WTC11 (cell line): Measurements from ENCODE around the gene DAAM2. TPM values are rescaled to one million over a fixed set of nuclear protein-coding genes. Genes with fewer than 3 reads are reported as not detected.

ENCODE experiments used
- ATAC-seq: fragments of 200-7000 bp; cut with Tn5 transposase; 2 replicates; pipeline ENCODE4 v1.10.0; 2021; ENCODE audit warnings: mild to moderate bottlenecking, moderate library complexity
- CTCF ChIA-PET: fragments of 300-600 bp; sonication (Branson Sonifier 250); formaldehyde crosslinking; loops from one replicate; lab custom pipeline; 2021; ENCODE audit warnings: antibody characterized with exemption; lab: Charles Lee
- POLR2A ChIA-PET: fragments of 350-600 bp; sonication (Branson Sonifier 250); formaldehyde crosslinking; loops from one replicate; lab custom pipeline; 2021; ENCODE audit warnings: antibody characterized with exemption; lab: Charles Lee
- DNase-seq: peaks from one replicate; pipeline ENCODE4 v3.0.0; 2021; ENCODE audit warnings: low spot score
- H3K27ac Mint-ChIP-seq: 2 replicates; pipeline ENCODE4 v1.8.0; 2021; ENCODE audit warnings: mixed read lengths
- H3K27me3 Mint-ChIP-seq: 2 replicates; pipeline ENCODE4 v1.8.0; 2021; ENCODE audit warnings: low read depth, mild to moderate bottlenecking, moderate library complexity, mixed read lengths
- H3K36me3 Mint-ChIP-seq: 2 replicates; pipeline ENCODE4 v1.8.0; 2021; ENCODE audit warnings: mixed read lengths
- H3K4me1 Mint-ChIP-seq: 2 replicates; pipeline ENCODE4 v1.8.0; 2022; ENCODE audit warnings: mixed read lengths
- H3K4me3 Mint-ChIP-seq: 2 replicates; pipeline ENCODE4 v1.8.0; 2021; ENCODE audit warnings: mild to moderate bottlenecking, moderate library complexity, mixed read lengths
- H3K9me3 Mint-ChIP-seq: 2 replicates; pipeline ENCODE4 v1.8.0; 2021; ENCODE audit warnings: mixed read lengths
- AR ChIP-seq: fragments of 250-450 bp; sonication (Bioruptor Pico); IDR thresholded peaks from 2 replicates; pipeline ENCODE4 v1.9.0; 2021; ENCODE audit warnings: mild to moderate bottlenecking
- CREB1 ChIP-seq: sonication (generic); formaldehyde crosslinking; IDR thresholded peaks from 2 replicates; pipeline ENCODE4 v1.8.0; 2023; ENCODE audit warnings: mild to moderate bottlenecking, missing genetic modification reagents
- CREM ChIP-seq: sonication (generic); formaldehyde crosslinking; IDR thresholded peaks from 2 replicates; pipeline ENCODE4 v1.8.1; 2022; ENCODE audit warnings: mild to moderate bottlenecking, missing genetic modification reagents, moderate library complexity
- FOXP4 ChIP-seq: sonication (generic); formaldehyde crosslinking; IDR thresholded peaks from 2 replicates; pipeline ENCODE4 v1.8.0; 2022; ENCODE audit warnings: mild to moderate bottlenecking, missing genetic modification reagents
- GABPB1 ChIP-seq: sonication (generic); formaldehyde crosslinking; IDR thresholded peaks from 2 replicates; pipeline ENCODE4 v1.8.1; 2023; ENCODE audit warnings: mild to moderate bottlenecking, missing genetic modification reagents
- IRF2 ChIP-seq: sonication (generic); formaldehyde crosslinking; IDR thresholded peaks from 2 replicates; pipeline ENCODE4 v1.8.0; 2022; ENCODE audit warnings: low read depth, missing genetic modification reagents, borderline replicate concordance
- JAZF1 ChIP-seq: fragments of 250-450 bp; sonication (Bioruptor Pico); IDR thresholded peaks from 2 replicates; pipeline ENCODE4 v1.9.0; 2021; ENCODE audit warnings: moderate library complexity, mild to moderate bottlenecking, inconsistent platforms
- MXD4 ChIP-seq: fragments of 250-450 bp; sonication (Bioruptor Pico); IDR thresholded peaks from 2 replicates; pipeline ENCODE4 v1.8.0; 2021; ENCODE audit warnings: mild to moderate bottlenecking, moderate library complexity, borderline replicate concordance
- NFE2L1 ChIP-seq: sonication (generic); formaldehyde crosslinking; IDR thresholded peaks from 2 replicates; pipeline ENCODE4 v1.8.1; 2023; ENCODE audit warnings: missing genetic modification reagents
- PRRX2 ChIP-seq: fragments of 250-450 bp; sonication (Bioruptor Pico); IDR thresholded peaks from 2 replicates; pipeline ENCODE4 v1.8.0; 2021; ENCODE audit warnings: mild to moderate bottlenecking
- RORB ChIP-seq: fragments of 250-450 bp; sonication (Bioruptor Pico); IDR thresholded peaks from 2 replicates; pipeline ENCODE4 v1.9.0; 2021; ENCODE audit warnings: mild to moderate bottlenecking
- STAT6 ChIP-seq: sonication (generic); formaldehyde crosslinking; conservative IDR thresholded peaks from 2 replicates; pipeline ENCODE4 v1.8.1; 2023; ENCODE audit warnings: mild to moderate bottlenecking, low read depth, missing genetic modification reagents, moderate library complexity
- USF1 ChIP-seq: sonication (generic); formaldehyde crosslinking; IDR thresholded peaks from 2 replicates; pipeline ENCODE4 v1.8.0; 2022; ENCODE audit warnings: mild to moderate bottlenecking, missing genetic modification reagents
- ZNF263 ChIP-seq: sonication (generic); formaldehyde crosslinking; IDR thresholded peaks from 2 replicates; pipeline ENCODE4 v1.8.1; 2022; ENCODE audit warnings: low read depth, mild to moderate bottlenecking, moderate library complexity, missing genetic modification reagents
- ZNF317 ChIP-seq: sonication (generic); formaldehyde crosslinking; IDR thresholded peaks from 2 replicates; pipeline ENCODE4 v1.8.1; 2023; ENCODE audit warnings: low read depth, mild to moderate bottlenecking, moderate library complexity, missing genetic modification reagents, borderline replicate concordance
- ZNF423 ChIP-seq: fragments of 250-450 bp; sonication (Bioruptor Pico); IDR thresholded peaks from 2 replicates; pipeline ENCODE4 v2.1.2; 2022; ENCODE audit warnings: mild to moderate bottlenecking, moderate library complexity
- total RNA-seq: library from RNA; stranded (reverse); gene quantifications from 3 replicates; pipeline ENCODE4 v1.2.3, GENCODE V29; 2021
- TF ChIP-seq, protein P1 (sequence below): sonication (generic); formaldehyde crosslinking; IDR thresholded peaks from 2 replicates; pipeline ENCODE4 v1.8.1; 2022; ENCODE audit warnings: low read depth, missing genetic modification reagents, borderline replicate concordance
- TF ChIP-seq, protein P2 (sequence below): sonication (generic); formaldehyde crosslinking; IDR thresholded peaks from 2 replicates; pipeline ENCODE4 v1.8.0; 2022; ENCODE audit warnings: mild to moderate bottlenecking, missing genetic modification reagents
- TF ChIP-seq, protein P3 (sequence below): fragments of 250-450 bp; sonication (Bioruptor Pico); IDR thresholded peaks from 2 replicates; pipeline ENCODE4 v2.1.2; 2022; ENCODE audit warnings: mild to moderate bottlenecking, moderate library complexity

The DAAM2 gene
- total RNA-seq, 1 experiment from 2014 or later, result 2.0 TPM

GRCh38 chr6:39794231-39794630 is 2.1 kb downstream of the DAAM2 start:
- Mint-ChIP-seq H3K4me3 (no peak overlapping the region), H3K4me1 (peaks cover 26% of the 10 kb centered on the region), H3K27ac (no peak overlapping the region), H3K9me3 (no peaks in the 10 kb centered on the region)
- CTCF ChIA-PET, result interaction anchor here (1.2 to 1.7 kb wide), 3 partner anchors 17 to 432 kb away, joined by 3 to 4 read pairs (median 4); no protein-coding TSS in a partner anchor
- no peak for DNase-seq
- peak; percentile 15; the same call in 1 of the 2 replicates for ATAC-seq
- TF ChIP-seq GABPB1 (CRISPR knock-in tag) (no peak), ZNF263 (CRISPR knock-in tag) (no peak), AR (no peak), PRRX2 (CRISPR knock-in tag) (no peak), CREM (CRISPR knock-in tag) (no peak), FOXP4 (no peak), STAT6 (CRISPR knock-in tag) (no peak), RORB (CRISPR knock-in tag) (no peak), USF1 (CRISPR knock-in tag) (no peak), IRF2 (CRISPR knock-in tag) (no peak), CREB1 (CRISPR knock-in tag) (no peak), NFE2L1 (CRISPR knock-in tag) (no peak), ZNF423 (CRISPR knock-in tag) (no peak), ZNF317 (CRISPR knock-in tag) (no peak), MXD4 (CRISPR knock-in tag) (no peak), JAZF1 (CRISPR knock-in tag) (no peak)
- TF ChIP-seq, protein P1, sequence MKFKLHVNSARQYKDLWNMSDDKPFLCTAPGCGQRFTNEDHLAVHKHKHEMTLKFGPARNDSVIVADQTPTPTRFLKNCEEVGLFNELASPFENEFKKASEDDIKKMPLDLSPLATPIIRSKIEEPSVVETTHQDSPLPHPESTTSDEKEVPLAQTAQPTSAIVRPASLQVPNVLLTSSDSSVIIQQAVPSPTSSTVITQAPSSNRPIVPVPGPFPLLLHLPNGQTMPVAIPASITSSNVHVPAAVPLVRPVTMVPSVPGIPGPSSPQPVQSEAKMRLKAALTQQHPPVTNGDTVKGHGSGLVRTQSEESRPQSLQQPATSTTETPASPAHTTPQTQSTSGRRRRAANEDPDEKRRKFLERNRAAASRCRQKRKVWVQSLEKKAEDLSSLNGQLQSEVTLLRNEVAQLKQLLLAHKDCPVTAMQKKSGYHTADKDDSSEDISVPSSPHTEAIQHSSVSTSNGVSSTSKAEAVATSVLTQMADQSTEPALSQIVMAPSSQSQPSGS (CRISPR knock-in tag), result no peak
- TF ChIP-seq, protein P2, sequence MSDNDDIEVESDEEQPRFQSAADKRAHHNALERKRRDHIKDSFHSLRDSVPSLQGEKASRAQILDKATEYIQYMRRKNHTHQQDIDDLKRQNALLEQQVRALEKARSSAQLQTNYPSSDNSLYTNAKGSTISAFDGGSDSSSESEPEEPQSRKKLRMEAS (CRISPR knock-in tag), result no peak
- TF ChIP-seq, protein P3, sequence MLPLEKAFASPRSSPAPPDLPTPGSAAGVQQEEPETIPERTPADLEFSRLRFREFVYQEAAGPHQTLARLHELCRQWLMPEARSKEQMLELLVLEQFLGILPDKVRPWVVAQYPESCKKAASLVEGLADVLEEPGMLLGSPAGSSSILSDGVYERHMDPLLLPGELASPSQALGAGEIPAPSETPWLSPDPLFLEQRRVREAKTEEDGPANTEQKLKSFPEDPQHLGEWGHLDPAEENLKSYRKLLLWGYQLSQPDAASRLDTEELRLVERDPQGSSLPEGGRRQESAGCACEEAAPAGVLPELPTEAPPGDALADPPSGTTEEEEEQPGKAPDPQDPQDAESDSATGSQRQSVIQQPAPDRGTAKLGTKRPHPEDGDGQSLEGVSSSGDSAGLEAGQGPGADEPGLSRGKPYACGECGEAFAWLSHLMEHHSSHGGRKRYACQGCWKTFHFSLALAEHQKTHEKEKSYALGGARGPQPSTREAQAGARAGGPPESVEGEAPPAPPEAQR, result no peak
- TF ChIP-seq, all 79 proteins: peak for 0
- peaks cover 26% of the 10 kb centered on the region for H3K27me3 Mint-ChIP-seq
- POLR2A ChIA-PET, result no interaction called here
- no peaks in the 10 kb centered on the region for H3K36me3 Mint-ChIP-seq
